NCI-H146 (cell line): ENCODE measurements around the gene FRMD4A.
"Not testable (repeated sequence)": the region's sequence is repeated elsewhere in the genome, so short reads cannot be mapped to it uniquely, and the experiment has no call there.

Experiments used
- DNase-seq: peaks from one replicate; lab custom pipeline; 2025; lab: John Stamatoyannopoulos, UW

Gene FRMD4A

DNA sequence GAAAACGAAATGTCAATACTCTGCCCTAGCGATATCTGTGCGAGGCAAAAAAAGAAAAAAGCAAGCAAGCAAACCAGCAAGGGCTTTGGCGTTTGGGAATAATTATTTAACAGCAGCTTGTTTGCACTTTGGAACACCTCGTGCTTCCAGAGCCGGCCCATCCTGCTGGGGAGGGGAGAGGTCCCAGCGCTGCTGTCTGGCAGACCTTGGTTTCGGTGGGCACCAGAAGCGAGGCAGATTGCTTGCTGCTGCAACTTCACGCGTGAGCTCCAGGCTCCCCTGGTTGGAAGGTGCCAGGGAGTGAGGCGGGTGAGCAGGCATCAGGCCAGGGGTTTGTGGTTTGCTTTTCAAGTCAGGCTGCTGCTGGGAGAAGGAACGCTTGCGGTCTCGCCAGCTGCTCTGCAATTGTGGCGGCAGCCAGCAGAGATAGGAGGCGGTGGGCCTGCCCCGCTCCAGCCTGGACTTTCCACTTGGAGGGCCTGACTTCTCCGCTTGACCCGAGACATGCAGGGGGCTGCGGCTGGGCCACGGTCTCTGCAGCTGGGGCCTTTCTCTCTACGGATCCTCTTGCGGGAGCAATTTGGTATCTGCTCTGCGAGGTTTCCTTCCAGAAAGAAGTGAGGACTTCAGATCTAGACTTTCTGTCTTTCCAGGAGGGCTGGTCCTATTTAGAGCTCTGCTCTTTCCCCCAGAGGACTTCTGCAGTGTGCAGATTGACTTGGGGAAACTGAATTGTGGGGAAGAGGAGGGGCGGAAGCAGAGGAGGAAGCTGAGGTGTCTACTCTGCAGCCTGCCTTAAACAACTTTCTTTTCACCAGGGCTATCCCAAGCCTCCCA lies 612.6 kb downstream of the FRMD4A start:
- DNase-seq: no peak

- DNase-seq: no peak
Measured at GRCh38 chr10:13717571-13717935, 613.2 kb downstream of the FRMD4A start.

DNA sequence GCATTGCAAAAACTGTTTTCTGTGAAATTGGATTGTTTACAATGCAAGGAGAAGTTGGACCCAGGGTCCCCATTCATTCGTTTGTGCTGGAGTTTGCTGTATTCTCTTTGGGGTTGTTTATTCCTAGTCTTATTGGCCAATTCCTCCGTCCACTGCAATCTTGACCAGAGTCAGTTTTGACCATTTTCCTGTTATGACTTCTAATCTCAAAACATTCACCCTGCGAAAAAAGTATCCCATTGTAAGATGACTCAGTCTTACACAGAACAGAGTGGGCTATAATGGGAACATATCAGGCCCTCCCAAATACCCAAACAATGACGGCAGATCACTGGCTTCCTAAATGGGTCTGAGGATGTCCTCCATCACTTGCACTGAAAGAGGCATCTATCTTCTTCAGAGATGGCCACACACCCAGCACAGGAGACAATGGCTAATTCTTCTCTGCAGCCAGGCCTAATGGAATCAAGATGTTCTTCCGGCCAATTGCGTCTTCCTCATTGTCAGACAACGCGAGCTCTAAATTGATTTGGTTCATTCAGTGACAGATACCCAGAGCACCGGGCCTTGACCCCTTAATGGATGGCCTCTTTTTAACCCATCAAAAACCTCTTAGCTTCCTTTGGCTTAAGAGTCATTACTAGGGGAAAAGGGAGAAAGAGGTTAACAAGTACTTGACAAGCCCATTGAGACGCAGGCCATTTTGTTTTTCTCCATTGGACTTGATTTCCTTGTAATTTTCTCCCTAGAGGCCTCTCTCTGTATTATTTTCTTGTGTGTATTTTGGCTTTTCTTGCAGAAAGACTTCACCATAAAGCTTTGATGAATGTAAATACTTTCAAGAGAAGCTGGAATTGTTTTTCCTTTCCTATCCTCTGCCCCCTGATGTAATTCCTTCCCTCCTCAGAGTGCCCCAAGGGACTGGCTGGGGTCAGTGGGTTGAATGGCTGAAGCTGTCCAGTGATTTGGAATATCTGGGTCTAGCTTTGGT lies 614.3 kb downstream of the FRMD4A start:
- DNase-seq: no peak

GRCh38 chr10:13715596-13715995 lies 615.1 kb downstream of the FRMD4A start:
- not testable (repeated sequence) for DNase-seq

GRCh38 chr10:13715100-13715499 lies 615.6 kb downstream of the FRMD4A start:
- no peak for DNase-seq

DNA sequence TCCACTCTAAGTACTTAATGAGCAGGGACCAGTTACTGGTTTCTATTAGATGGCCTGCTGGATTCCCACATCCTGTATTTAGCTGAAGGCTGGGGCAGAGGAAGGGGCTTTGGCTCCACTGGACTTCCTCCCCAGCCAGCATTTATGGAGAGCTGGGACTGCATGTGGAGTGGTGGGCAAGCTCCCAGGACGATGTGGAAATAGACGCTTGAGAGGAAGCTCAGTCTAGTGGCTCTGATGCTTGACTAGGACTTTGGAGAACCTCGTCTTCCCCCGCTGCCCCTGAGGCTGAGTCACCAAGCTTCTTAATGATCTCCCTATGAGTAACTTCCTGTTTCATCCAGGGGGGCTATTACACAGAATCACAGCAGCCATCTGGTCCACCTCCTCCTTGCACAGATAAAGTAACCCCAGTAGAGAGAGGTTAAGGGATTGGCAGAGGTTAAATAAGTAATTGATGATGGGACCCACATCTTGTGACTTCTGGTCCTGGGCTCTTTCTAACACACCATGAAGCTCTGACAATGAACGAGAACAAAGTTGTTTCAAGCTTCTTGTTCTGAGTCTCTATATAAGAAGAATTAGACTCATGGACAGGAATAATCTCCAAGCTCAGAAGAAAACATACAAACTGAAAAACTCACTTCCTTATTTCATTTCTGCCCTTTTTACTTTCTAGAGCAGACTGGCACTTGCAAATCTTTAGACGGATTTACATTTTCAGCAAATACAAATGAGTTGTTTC lies 617.7 kb downstream of the FRMD4A start:
- DNase-seq: peak; percentile 24

- DNase-seq: no peak
Measured at GRCh38 chr10:13712476-13712836, 618.3 kb downstream of the FRMD4A start.

DNA sequence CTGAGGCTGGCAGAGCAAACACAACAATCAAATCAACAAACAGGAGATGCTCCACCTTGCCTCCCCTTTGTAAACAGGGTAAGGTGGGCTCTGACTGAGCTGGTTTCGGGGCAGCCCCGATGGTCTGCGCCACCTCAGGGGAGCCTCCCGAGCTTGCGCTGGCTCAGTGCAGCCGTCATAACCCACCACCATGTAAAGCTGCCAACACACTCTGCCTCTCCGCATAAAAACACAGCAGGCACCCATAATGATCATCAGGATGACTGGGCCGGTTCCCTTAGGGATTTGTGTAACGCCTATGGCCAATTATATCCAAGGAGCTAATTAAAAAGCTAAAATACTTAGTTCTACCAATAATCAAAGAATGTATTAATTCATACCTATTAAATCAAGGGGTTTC lies 619.4 kb downstream of the FRMD4A start:
- peak; percentile 14 for DNase-seq

GRCh38 chr10:13709931-13710650 lies 620.6 kb downstream of the FRMD4A start:
- DNase-seq: no peak

GRCh38 chr10:13708256-13708990 lies 622.3 kb downstream of the FRMD4A start:
- DNase-seq: peak; percentile 75

- DNase-seq: no peak
Measured at GRCh38 chr10:13707156-13707881, 623.4 kb downstream of the FRMD4A start.

GRCh38 chr10:13706604-13707003 lies 624.1 kb downstream of the FRMD4A start:
- no peak for DNase-seq

- no peak for DNase-seq
Measured at GRCh38 chr10:13706175-13706574, 624.5 kb downstream of the FRMD4A start.

DNA sequence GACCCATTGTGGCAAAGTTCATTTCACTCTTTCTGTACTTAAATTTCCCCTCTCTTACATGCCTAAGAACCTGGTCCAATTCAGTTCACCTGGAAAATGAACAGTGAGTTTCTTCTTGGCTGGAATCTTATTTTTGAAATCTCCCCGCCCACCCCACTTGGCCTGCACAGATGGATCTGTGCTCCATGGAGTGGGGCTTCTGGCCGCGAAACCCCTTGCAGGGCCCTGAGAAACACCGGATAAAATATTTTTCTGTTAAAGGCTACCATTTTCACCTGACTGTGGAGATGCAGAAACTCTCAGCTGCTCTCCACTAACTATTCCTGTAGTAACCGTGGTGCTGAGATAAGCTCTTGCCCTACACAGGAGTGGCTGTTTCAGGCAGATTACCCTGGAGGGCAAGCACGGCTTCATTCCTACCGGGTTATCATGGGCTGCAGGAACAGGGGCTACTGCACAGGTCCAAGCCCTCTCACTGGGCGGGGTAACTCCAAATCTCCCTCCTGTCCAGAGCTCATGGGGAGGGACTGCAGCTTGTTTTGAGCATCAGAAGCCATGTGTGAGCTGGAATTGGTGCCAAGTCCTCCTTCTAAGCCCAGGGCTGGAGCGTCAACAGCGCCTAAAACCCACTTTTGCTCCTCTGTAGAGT lies 625.1 kb downstream of the FRMD4A start:
- DNase-seq: no peak

DNA sequence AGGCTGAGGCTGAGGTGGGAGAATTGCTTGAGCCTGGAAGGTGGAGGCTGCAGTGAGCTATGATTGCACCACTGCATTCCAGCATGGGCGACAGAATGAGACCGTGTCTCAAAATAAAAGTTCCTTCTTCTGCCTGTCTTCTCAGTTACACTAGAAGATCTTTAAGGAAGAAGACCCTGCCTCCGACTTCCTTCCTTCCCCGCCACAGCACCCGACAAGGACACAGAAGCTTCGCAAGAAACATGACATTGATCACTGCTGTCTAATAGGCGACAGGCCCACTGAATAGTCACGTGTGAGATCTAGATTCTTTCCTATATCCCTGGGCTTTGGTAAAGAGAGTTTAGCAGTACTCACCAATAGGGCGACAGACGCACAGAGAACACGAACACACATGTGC lies 625.8 kb downstream of the FRMD4A start:
- DNase-seq: no peak

- DNase-seq: no peak
Measured at GRCh38 chr10:13703997-13704536, 626.7 kb downstream of the FRMD4A start.

DNA sequence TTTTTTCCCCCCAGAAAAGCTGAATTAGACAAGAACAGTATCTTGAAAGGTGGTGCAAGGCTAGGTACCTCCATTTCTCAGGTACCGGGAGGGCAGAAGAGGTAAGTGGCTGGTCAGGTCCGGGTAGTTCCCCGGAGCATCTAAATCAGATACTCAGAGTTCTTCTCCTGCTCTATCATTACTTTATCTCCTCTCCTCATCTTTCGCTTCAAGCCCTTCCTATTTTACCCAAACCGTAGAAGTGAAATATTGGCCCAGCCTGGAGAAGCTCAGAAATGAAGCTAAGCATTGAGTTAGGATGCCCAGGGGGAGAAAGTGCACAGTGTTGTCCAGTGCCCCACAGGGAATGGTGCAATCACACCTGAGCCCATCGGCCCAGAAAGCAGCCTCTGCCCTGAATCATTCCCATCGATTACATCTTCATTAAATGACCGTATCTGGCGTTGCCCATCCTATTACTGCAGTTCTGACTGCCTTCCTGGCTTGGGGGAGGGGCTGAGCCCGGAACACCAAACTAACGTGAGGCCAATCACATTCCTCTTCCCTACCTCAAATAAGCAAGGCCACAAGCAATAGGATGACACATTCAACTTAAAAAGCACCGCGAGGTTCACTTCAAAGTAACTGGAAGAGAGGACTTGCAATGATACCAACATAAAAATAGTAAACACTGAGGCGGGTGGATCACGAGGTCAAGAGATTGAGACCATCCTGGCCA lies 627.5 kb downstream of the FRMD4A start:
- no peak for DNase-seq

DNA sequence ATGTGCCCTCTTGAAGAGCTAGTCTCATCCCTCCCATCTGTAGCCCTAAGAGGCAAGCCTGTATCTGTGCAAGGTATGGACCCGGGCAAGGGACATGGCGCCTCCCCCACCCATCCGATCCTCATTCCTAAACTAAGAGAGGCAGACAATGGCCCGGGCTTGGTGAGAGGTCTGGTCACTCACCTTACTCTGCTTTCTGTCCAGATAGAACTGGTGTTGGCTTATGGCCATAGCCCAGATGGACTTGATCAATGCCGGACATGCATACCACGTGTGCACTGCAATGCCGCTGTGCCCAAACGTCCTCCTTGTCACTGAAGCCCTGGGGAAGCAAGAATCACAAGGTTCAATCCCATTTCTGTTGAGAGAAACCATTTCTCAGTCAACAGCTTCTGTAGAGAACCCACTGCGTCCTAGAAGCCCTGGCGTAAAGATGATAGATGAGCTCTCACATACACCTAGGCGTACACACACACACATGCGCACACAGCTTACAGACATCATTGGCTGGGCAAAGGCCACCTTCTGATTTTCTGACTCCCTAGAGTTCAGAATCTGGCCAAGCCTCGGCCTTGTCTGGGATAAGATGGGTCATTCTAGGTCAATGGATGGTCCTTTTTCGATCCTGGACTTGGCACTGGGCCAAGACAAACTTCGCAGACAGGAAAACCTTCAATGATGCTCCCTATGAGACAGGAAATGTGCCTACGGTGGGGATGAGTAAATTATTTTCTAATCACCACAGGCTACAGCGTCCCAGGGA lies 629.4 kb downstream of the FRMD4A start:
- peak; percentile 95 for DNase-seq
